ENCODE results near the gene TMEM92. TPM values are rescaled to one million over a fixed set of nuclear protein-coding genes. Genes with fewer than 3 reads are reported as not detected.

The TMEM92 gene
- total and polyA plus RNA-seq, 4 donors, result 0.05 to 17.9 (median 4.0) TPM

DNA sequence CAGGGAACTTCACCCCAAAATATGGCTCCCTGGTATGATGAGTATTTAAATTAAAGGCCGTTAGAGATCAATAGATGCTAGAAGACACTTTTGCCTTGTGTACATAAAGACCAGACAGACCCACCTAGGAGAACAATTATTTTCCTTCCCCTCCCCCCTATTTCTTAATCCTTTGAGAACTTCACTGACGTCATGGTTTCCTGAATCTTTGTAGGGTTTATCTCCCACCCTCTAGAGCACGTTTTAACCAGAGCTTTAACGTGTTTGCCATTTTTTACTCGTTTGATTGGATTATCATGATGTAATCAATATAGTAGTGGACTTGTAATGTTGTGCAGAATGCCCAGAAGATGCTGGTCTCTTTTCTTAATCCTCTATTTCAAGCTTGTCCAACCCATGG lies 48.8 kb downstream of the TMEM92 start (continued):
- TF ChIP-seq CTCF (IDR thresholded peaks at IDR 0.05; ENCODE audit: low read depth, low read length, missing input control) (no peak), GABPA (IDR thresholded peaks at IDR 0.05 in 1 of 2, conservative IDR thresholded peaks at IDR 0.05 in 1 of 2) (no peak), NR2F2 (IDR thresholded peaks at IDR 0.05) (no peak), HNF4A (conservative IDR thresholded peaks at IDR 0.05) (no peak), TAF1 (conservative IDR thresholded peaks at IDR 0.05) (no peak), JUND (IDR thresholded peaks at IDR 0.05) (no peak), RAD21 (IDR thresholded peaks at IDR 0.05) (no peak), HNF4G (IDR thresholded peaks at IDR 0.05) (no peak), FOXA2 (IDR thresholded peaks at IDR 0.05) (no peak)
- TF ChIP-seq, protein P1, sequence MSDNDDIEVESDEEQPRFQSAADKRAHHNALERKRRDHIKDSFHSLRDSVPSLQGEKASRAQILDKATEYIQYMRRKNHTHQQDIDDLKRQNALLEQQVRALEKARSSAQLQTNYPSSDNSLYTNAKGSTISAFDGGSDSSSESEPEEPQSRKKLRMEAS (IDR thresholded peaks at IDR 0.05), result no peak

GRCh38 chr17:50325906-50326305 lies 51.6 kb downstream of the TMEM92 start:
- Histone ChIP-seq H3K4me3 (ENCODE audit: low read depth in 1 of 3, low read length in 3 of 3) (no peak overlapping the region), H3K36me3 (ENCODE audit: control insufficient read depth in 4 of 4, insufficient read depth in 3 of 4, low read depth in 1 of 4, low read length in 3 of 4) (no peaks in the 10 kb centered on the region), H3K27me3 (ENCODE audit: control insufficient read depth in 4 of 4, insufficient read depth in 4 of 4, low read length in 3 of 4) (no peaks in the 10 kb centered on the region), H3K9me3 (ENCODE audit: control insufficient read depth in 4 of 4, low read length in 3 of 4) (no peaks in the 10 kb centered on the region), H3K27ac (ENCODE audit: low read depth in 1 of 2, low read length in 2 of 2) (no peak overlapping the region), H3K9ac (ENCODE audit: low read depth in 1 of 2, low read length in 2 of 2) (no peak overlapping the region), H3K4me1 (ENCODE audit: control insufficient read depth in 4 of 4, insufficient read depth in 4 of 4, low read length in 3 of 4) (no peaks in the 10 kb centered on the region)
- DNase-seq (ENCODE audit: low spot score), result no peak
- TF ChIP-seq YY1 (IDR thresholded peaks at IDR 0.05), result no peak
- TF ChIP-seq FOXA1 (IDR thresholded peaks at IDR 0.05), result no peak
- no peak for TF ChIP-seq ZBTB33 (IDR thresholded peaks at IDR 0.05)
- no peak for TF ChIP-seq JUND (IDR thresholded peaks at IDR 0.05)
- no peak for TF ChIP-seq ATF3 (IDR thresholded peaks at IDR 0.05)
- no peak for TF ChIP-seq REST (IDR thresholded peaks at IDR 0.05)
- no peak for TF ChIP-seq TAF1 (conservative IDR thresholded peaks at IDR 0.05)
- TF ChIP-seq SP1 (IDR thresholded peaks at IDR 0.05), result no peak
- TF ChIP-seq GABPA (IDR thresholded peaks at IDR 0.05 in 1 of 2, conservative IDR thresholded peaks at IDR 0.05 in 1 of 2), result no peak
- no peak for TF ChIP-seq CTCF (IDR thresholded peaks at IDR 0.05; ENCODE audit: low read depth, low read length, missing input control)
- TF ChIP-seq, protein P1 (IDR thresholded peaks at IDR 0.05), result no peak
- WGBS, result 55% methylated on average over 4 of the region's 4 CpGs

All from liver (tissue), 9 donors.